Right lobe of liver (tissue), 4 donors: ENCODE data around the gene PHF14.

ENCODE experiments used
- POLR2A ChIP-seq: fragments of 450-650 bp; IDR thresholded peaks from one replicate; pipeline ENCODE4 v1.6.1; 2017; ENCODE audit warnings: antibody characterized with exemption, mild to moderate bottlenecking
- TF ChIP-seq, protein P1 (sequence below), 4 donors: fragments of 200-600 bp in 3 of 4; fragments of 450-650 bp in 1 of 4; IDR thresholded peaks; one replicate each; pipeline versions ENCODE4 v1.5.1 to v1.8.0; 2016 to 2022; ENCODE audit warnings: antibody characterized with exemption in 4 of 4, mild to moderate bottlenecking in 2 of 4
- donor health status: DM: no; HTN: no; CAD: no.
- donor health status: DM: no; HTN: no; CAD: no.
- donor health status: DM: no; HTN: yes; CAD: no.

DNA sequence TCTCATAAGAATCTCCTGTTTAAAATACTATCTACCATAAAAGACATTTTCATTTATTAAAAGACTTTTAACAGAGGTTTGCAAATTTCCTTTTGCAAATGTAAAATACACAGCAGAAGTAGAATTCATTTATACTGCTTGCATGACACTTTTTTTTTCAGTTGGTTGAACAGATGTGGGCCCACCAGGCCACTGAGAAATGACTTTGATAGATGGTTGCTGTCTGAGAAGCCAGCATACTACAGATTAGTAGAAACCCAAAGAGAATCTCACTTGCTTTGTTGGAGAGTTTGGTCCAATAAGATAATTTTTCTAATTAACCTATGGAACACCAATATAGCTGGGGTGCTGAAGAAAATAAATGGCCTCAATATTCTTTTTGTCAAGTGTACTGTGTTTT lies 66.3 kb downstream of the PHF14 start:
- TF ChIP-seq, protein P1, sequence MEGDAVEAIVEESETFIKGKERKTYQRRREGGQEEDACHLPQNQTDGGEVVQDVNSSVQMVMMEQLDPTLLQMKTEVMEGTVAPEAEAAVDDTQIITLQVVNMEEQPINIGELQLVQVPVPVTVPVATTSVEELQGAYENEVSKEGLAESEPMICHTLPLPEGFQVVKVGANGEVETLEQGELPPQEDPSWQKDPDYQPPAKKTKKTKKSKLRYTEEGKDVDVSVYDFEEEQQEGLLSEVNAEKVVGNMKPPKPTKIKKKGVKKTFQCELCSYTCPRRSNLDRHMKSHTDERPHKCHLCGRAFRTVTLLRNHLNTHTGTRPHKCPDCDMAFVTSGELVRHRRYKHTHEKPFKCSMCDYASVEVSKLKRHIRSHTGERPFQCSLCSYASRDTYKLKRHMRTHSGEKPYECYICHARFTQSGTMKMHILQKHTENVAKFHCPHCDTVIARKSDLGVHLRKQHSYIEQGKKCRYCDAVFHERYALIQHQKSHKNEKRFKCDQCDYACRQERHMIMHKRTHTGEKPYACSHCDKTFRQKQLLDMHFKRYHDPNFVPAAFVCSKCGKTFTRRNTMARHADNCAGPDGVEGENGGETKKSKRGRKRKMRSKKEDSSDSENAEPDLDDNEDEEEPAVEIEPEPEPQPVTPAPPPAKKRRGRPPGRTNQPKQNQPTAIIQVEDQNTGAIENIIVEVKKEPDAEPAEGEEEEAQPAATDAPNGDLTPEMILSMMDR (IDR thresholded peaks at IDR 0.05): no peak
- no peak for TF ChIP-seq POLR2A
